SK-N-SH (cell line): Measurements from ENCODE around the gene BSG. TPM values are rescaled to one million over a fixed set of nuclear protein-coding genes. Genes with fewer than 3 reads are reported as not detected.
A peak's percentile ranks its signal among the peaks of the same experiment; 100 is the strongest.

Source experiments
- CTCF ChIA-PET: fragments of 300-600, 350-600 bp; formaldehyde crosslinking; extraction: SDS; loops from one replicate; lab custom pipeline; 2021; lab: Yijun Ruan, JAX
- POLR2A ChIA-PET: fragments of 350-600 bp; sonication (Branson Sonifier 250); formaldehyde crosslinking; extraction: SDS; loops from one replicate; lab custom pipeline; 2020; ENCODE audit warnings: antibody characterized with exemption, inconsistent platforms; lab: Yijun Ruan, JAX
- DNase-seq: peaks from one replicate; pipeline ENCODE4 v3.0.0; 2012
- H2AFZ ChIP-seq: fragments of 200-600 bp; sonication (generic); 2 replicates; pipeline ENCODE4 v1.8.1; 2016; ENCODE audit warnings: antibody characterized with exemption, mild to moderate bottlenecking, low read depth
- H3F3A ChIP-seq: fragments of 200-600 bp; sonication (generic); replicated peaks from 2 replicates; pipeline ENCODE3; 2016; ENCODE audit warnings: antibody characterized with exemption, mild to moderate bottlenecking; ENCODE audit not compliant: insufficient read depth
- H3K27ac ChIP-seq, 2 experiments: fragments of 200-500 bp in 1 of 2; fragments of 200-600 bp in 1 of 2; sonication (Bioruptor generic) in 1 of 2; sonication (generic), shearing (Covaris generic) in 1 of 2; 2 replicates each; pipeline versions ENCODE4 v1.5.1 to v1.6.1; 2014 to 2016; ENCODE audit warnings: low read depth in 2 of 2, inconsistent platforms in 1 of 2, low read length in 1 of 2, mild to moderate bottlenecking in 1 of 2, mixed read lengths in 1 of 2
- H3K27me3 ChIP-seq: fragments of 200-600 bp; sonication (generic), shearing (Covaris generic); 2 replicates; pipeline ENCODE4 v1.6.1; 2016; ENCODE audit warnings: mixed run types; ENCODE audit not compliant: insufficient read depth
- H3K36me3 ChIP-seq, 2 experiments: fragments of 200-500 bp in 1 of 2; fragments of 200-600 bp in 1 of 2; sonication (Bioruptor generic) in 1 of 2; sonication (generic) in 1 of 2; replicated peaks in 1 of 2; 2 replicates each; pipeline versions ENCODE3 to v1.5.1; 2014 to 2016; ENCODE audit warnings: low read length in 1 of 2, mild to moderate bottlenecking in 1 of 2; ENCODE audit not compliant: insufficient read depth in 2 of 2, control insufficient read depth in 1 of 2
- H3K4me1 ChIP-seq, 2 experiments: fragments of 200-500 bp in 1 of 2; fragments of 200-600 bp in 1 of 2; sonication (Bioruptor generic) in 1 of 2; sonication (generic), shearing (Covaris generic) in 1 of 2; 2 replicates each; pipeline versions ENCODE4 v1.5.1 to v1.6.1; 2014 to 2016; ENCODE audit warnings: low read depth in 1 of 2, low read length in 1 of 2, mixed run types in 1 of 2; ENCODE audit not compliant: insufficient read depth in 2 of 2, control insufficient read depth in 1 of 2
- H3K4me2 ChIP-seq: fragments of 200-600 bp; sonication (generic), shearing (Covaris generic); 2 replicates; pipeline ENCODE4 v1.6.1; 2017; ENCODE audit warnings: mixed run types
- H3K4me3 ChIP-seq, 2 experiments: fragments of 200-500 bp in 1 of 2; fragments of 200-600 bp in 1 of 2; sonication (Bioruptor generic) in 1 of 2; sonication (generic), shearing (Covaris generic) in 1 of 2; 2 replicates each; pipeline versions ENCODE4 v1.5.1 to v1.8.1; 2014 to 2016; ENCODE audit warnings: low read depth in 2 of 2, inconsistent platforms in 1 of 2, low read length in 1 of 2, mild to moderate bottlenecking in 1 of 2, mixed read lengths in 1 of 2, moderate library complexity in 1 of 2
- H3K79me2 ChIP-seq: fragments of 200-600 bp; sonication (generic); 2 replicates; pipeline ENCODE4 v1.8.1; 2017; ENCODE audit warnings: mild to moderate bottlenecking; ENCODE audit not compliant: insufficient read depth
- H3K9ac ChIP-seq: fragments of 200-600 bp; sonication (generic); 2 replicates; pipeline ENCODE4 v1.6.1; 2017; ENCODE audit warnings: mixed run types
- H3K9me2 ChIP-seq: fragments of 200-600 bp; sonication (generic); 2 replicates; pipeline ENCODE4 v1.6.1; 2017; ENCODE audit warnings: mixed run types
- H3K9me3 ChIP-seq: fragments of 200-600 bp; sonication (generic); 2 replicates; pipeline ENCODE4 v1.6.1; 2017; ENCODE audit warnings: mixed run types, mild to moderate bottlenecking, moderate library complexity
- H4K20me1 ChIP-seq: fragments of 200-600 bp; sonication (generic); 2 replicates; pipeline ENCODE4 v1.6.1; 2017; ENCODE audit warnings: mild to moderate bottlenecking, mixed run types; ENCODE audit not compliant: insufficient read depth
- CHD2 ChIP-seq: fragments of 150-350 bp; IDR thresholded peaks from 2 replicates; pipeline ENCODE4 v1.6.1; 2018; ENCODE audit warnings: low read length; ENCODE audit not compliant: partially characterized antibody
- ELF1 ChIP-seq: IDR thresholded peaks from 2 replicates; pipeline ENCODE4 v1.4.0; 2012
- EP300 ChIP-seq, 2 experiments: IDR thresholded peaks; 2 replicates each; pipeline versions ENCODE4 v1.4.0 to v1.6.1; 2012; ENCODE audit warnings: borderline replicate concordance in 1 of 2, low read depth in 1 of 2, low read length in 1 of 2
- EZH2phosphoT487 ChIP-seq: fragments of 200-600 bp; sonication (generic); IDR thresholded peaks from 2 replicates; pipeline ENCODE4 v1.6.1; 2017; ENCODE audit warnings: low read depth, mixed run types, mild to moderate bottlenecking, antibody characterized with exemption, moderate library complexity, borderline replicate concordance
- FOXJ3 ChIP-seq: sonication (generic); formaldehyde crosslinking; IDR thresholded peaks from 2 replicates; pipeline ENCODE4 v1.5.1; 2020; ENCODE audit warnings: mild to moderate bottlenecking, missing genetic modification reagents
- GABPA ChIP-seq: IDR thresholded peaks from 2 replicates; pipeline ENCODE4 v1.4.0; 2012; ENCODE audit warnings: low read depth, mild to moderate bottlenecking
- MEF2A ChIP-seq: IDR thresholded peaks from 2 replicates; pipeline ENCODE4 v1.4.0; 2012; ENCODE audit warnings: low read depth, borderline replicate concordance
- NFIC ChIP-seq: IDR thresholded peaks from 2 replicates; pipeline ENCODE4 v1.4.0; 2012; ENCODE audit warnings: borderline replicate concordance
- POLR2AphosphoS5 ChIP-seq: IDR thresholded peaks from 2 replicates; pipeline ENCODE4 v1.6.1; 2012; ENCODE audit warnings: low read depth, low read length
- RFX5 ChIP-seq: IDR thresholded peaks from 2 replicates; pipeline ENCODE4 v1.6.1; 2012; ENCODE audit warnings: mild to moderate bottlenecking, improper control_type of control experiment, low read length
- SMC3 ChIP-seq: IDR thresholded peaks from 2 replicates; pipeline ENCODE4 v1.6.1; 2012; ENCODE audit warnings: low read depth, low read length, improper control_type of control experiment
- TEAD4 ChIP-seq: IDR thresholded peaks from 2 replicates; pipeline ENCODE4 v1.4.0; 2012; ENCODE audit warnings: mild to moderate bottlenecking, borderline replicate concordance; ENCODE audit not compliant: insufficient read depth
- WGBS: methylation state at CpG from one replicate; pipeline ENCODE4 v1.1.6; 2017; ENCODE audit warnings: low lambda C conversion rate; 5-methylcytosine and 5-hydroxymethylcytosine counted together
- polyA plus RNA-seq, 3 experiments: library from polyadenylated mRNA; depleted of rRNA; stranded (reverse); fragments of >200 nt; gene quantifications; 2 replicates each; pipeline ENCODE4 v1.2.3, GENCODE V29; 2012
- TF ChIP-seq, protein P1 (sequence below): fragments of 150-350 bp; IDR thresholded peaks from 2 replicates; pipeline ENCODE4 v1.6.1; 2017; ENCODE audit warnings: antibody characterized with exemption, low read length, low read depth, borderline replicate concordance
- TF ChIP-seq, protein P2 (sequence below): fragments of 200-600 bp; sonication (generic); IDR thresholded peaks from 2 replicates; pipeline ENCODE4 v1.6.1; 2017; ENCODE audit warnings: antibody characterized with exemption, mild to moderate bottlenecking, moderate library complexity
- TF ChIP-seq, protein P3 (sequence below): IDR thresholded peaks from 2 replicates; pipeline ENCODE4 v1.4.0; 2012; ENCODE audit warnings: low read depth, borderline replicate concordance
- TF ChIP-seq, protein P4 (sequence below): fragments of 150-350 bp; IDR thresholded peaks from 2 replicates; pipeline ENCODE4 v1.6.1; 2016; ENCODE audit warnings: mild to moderate bottlenecking, low read depth, low read length

Gene BSG
- polyA plus RNA-seq, 1 of the 3 experiments (the other 2 are of a cell fraction), result 835 TPM

DNA sequence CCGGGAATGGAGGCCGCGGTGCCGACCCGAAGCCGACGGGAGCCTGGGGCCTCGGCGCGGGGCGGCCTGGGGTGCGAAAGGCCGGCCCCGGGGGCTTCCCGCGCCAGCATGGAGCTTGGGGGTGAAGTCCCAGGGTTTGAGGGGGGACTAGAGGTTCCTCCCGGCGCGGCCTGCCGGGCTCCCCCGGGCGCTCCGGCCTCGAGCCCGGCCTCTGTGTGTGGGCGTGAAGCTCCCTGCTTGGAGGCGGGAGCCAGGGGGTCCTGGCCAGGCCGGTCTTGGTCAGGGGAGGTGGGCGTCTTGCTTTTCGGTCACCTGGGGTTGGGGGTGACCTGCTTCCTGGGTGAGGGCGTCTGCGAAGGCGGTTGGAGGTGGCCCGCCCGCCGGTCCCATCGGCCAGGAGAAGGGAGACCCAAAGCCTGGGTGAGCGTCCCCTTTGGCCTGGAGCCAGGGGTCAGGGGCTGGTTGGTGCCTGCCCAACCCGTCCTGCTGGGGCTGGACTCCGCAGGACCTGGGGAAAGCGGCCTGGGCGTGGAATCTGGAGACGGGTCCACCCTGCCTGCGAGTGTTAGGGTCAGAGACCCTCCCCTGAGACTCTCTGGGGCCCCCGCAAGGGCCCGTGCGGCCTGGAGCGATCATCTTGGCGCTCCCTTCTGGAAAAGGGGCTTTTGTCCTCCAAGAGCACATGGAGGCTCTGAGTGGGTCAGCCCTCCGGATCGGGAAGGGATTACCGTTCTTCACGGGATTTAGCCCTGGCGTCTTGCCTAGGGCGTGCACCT lies 535 bp downstream of the BSG start:
- Histone ChIP-seq H3K4me3 (peak overlapping the region; percentile 75 to 95), H3K9me2 (no peaks in the 10 kb centered on the region), H3K27me3 (no peaks in the 10 kb centered on the region), H3K79me2 (peaks cover 54% of the 10 kb centered on the region), H3K4me2 (peak overlapping the region; percentile 100), H3K9ac (peak overlapping the region; percentile 95), H3K4me1 (peaks cover 24 to 32% of the 10 kb centered on the region in 2 experiments; a peak in 3 of 4 replicates), H3K27ac (peak overlapping the region; percentile 70 to 85), H2AFZ (no peak overlapping the region), H3F3A (peaks cover 14% of the 10 kb centered on the region), H3K36me3 (peaks cover 0 to 3% of the 10 kb centered on the region in 2 experiments), H3K9me3 (no peaks in the 10 kb centered on the region), H4K20me1 (peaks cover 48% of the 10 kb centered on the region)
- 4% methylated on average over 11 of the region's 55 CpGs for WGBS
- ChIA-PET CTCF (interaction anchor here (0.8 to 1.9 kb wide), 5 partner anchors 11 to 62 kb away, joined by 3 to 7 read pairs (median 4); no protein-coding TSS in a partner anchor), POLR2A (interaction anchor here (0.6 to 1.7 kb wide), 3 partner anchors 11 to 41 kb away, joined by 3 to 8 read pairs (median 3); partner anchors contain the start of gene CDC34)
- DNase-seq, result peak; percentile 69
- TF ChIP-seq, protein P1, sequence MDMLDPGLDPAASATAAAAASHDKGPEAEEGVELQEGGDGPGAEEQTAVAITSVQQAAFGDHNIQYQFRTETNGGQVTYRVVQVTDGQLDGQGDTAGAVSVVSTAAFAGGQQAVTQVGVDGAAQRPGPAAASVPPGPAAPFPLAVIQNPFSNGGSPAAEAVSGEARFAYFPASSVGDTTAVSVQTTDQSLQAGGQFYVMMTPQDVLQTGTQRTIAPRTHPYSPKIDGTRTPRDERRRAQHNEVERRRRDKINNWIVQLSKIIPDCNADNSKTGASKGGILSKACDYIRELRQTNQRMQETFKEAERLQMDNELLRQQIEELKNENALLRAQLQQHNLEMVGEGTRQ, result no peak
- TF ChIP-seq NFIC, result peak; percentile 23; the same call in 1 of the 2 replicates
- TF ChIP-seq, all 33 proteins: peak for 1

- Histone ChIP-seq H3K9me2 (no peaks in the 10 kb centered on the region), H3K79me2 (peaks cover 59% of the 10 kb centered on the region), H3K4me1 (peaks cover 24 to 32% of the 10 kb centered on the region in 2 experiments; a peak in 3 of 4 replicates), H3K36me3 (peaks cover 0 to 6% of the 10 kb centered on the region in 2 experiments), H3K9ac (peak overlapping the region; percentile 95), H3F3A (peaks cover 14% of the 10 kb centered on the region), H3K4me3 (peak overlapping the region; percentile 75 to 95), H3K27ac (peak overlapping the region; percentile 70 to 85; a peak in 3 of 4 replicates), H3K27me3 (no peaks in the 10 kb centered on the region), H3K4me2 (peak overlapping the region; percentile 100), H3K9me3 (no peaks in the 10 kb centered on the region), H4K20me1 (peaks cover 53% of the 10 kb centered on the region), H2AFZ (no peak overlapping the region)
- POLR2A ChIA-PET, result no interaction called here
- DNase-seq, result no peak
- WGBS, result 9% methylated on average over 8 of the region's 15 CpGs
- TF ChIP-seq RFX5 (no peak), ELF1 (no peak), EP300 (IDR thresholded peaks at IDR 0.05; ENCODE audit: borderline replicate concordance in 1 of 2, low read depth in 1 of 2, low read length in 1 of 2) (no peak), POLR2AphosphoS5 (no peak), GABPA (no peak), TEAD4 (no peak), MEF2A (no peak), NFIC (no peak), CHD2 (no peak), EZH2phosphoT487 (no peak), FOXJ3 (no peak), SMC3 (no peak)
- TF ChIP-seq, protein P2, sequence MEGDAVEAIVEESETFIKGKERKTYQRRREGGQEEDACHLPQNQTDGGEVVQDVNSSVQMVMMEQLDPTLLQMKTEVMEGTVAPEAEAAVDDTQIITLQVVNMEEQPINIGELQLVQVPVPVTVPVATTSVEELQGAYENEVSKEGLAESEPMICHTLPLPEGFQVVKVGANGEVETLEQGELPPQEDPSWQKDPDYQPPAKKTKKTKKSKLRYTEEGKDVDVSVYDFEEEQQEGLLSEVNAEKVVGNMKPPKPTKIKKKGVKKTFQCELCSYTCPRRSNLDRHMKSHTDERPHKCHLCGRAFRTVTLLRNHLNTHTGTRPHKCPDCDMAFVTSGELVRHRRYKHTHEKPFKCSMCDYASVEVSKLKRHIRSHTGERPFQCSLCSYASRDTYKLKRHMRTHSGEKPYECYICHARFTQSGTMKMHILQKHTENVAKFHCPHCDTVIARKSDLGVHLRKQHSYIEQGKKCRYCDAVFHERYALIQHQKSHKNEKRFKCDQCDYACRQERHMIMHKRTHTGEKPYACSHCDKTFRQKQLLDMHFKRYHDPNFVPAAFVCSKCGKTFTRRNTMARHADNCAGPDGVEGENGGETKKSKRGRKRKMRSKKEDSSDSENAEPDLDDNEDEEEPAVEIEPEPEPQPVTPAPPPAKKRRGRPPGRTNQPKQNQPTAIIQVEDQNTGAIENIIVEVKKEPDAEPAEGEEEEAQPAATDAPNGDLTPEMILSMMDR, result no peak
- TF ChIP-seq, protein P3, sequence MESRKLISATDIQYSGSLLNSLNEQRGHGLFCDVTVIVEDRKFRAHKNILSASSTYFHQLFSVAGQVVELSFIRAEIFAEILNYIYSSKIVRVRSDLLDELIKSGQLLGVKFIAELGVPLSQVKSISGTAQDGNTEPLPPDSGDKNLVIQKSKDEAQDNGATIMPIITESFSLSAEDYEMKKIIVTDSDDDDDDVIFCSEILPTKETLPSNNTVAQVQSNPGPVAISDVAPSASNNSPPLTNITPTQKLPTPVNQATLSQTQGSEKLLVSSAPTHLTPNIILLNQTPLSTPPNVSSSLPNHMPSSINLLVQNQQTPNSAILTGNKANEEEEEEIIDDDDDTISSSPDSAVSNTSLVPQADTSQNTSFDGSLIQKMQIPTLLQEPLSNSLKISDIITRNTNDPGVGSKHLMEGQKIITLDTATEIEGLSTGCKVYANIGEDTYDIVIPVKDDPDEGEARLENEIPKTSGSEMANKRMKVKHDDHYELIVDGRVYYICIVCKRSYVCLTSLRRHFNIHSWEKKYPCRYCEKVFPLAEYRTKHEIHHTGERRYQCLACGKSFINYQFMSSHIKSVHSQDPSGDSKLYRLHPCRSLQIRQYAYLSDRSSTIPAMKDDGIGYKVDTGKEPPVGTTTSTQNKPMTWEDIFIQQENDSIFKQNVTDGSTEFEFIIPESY, result no peak
- TF ChIP-seq, protein P4, sequence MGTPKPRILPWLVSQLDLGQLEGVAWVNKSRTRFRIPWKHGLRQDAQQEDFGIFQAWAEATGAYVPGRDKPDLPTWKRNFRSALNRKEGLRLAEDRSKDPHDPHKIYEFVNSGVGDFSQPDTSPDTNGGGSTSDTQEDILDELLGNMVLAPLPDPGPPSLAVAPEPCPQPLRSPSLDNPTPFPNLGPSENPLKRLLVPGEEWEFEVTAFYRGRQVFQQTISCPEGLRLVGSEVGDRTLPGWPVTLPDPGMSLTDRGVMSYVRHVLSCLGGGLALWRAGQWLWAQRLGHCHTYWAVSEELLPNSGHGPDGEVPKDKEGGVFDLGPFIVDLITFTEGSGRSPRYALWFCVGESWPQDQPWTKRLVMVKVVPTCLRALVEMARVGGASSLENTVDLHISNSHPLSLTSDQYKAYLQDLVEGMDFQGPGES, result no peak
- TF ChIP-seq, protein P1, result no peak
- CTCF ChIA-PET, result interaction anchor here (1.6 to 3.2 kb wide), 2 partner anchors 11 to 63 kb away, joined by 6 to 30 read pairs; no protein-coding TSS in a partner anchor
Measured at GRCh38 chr19:573519-573825, 1.1 kb downstream of the BSG start.
